Measurements from ENCODE around the gene THBS3. TPM values are rescaled to one million over a fixed set of nuclear protein-coding genes. Genes with fewer than 3 reads are reported as not detected.

THBS3 gene
- total and polyA plus RNA-seq, 9 of the 15 experiments (the other 6 are each of a cell fraction or from before 2014, with no cell fraction given) = 0.59 to 8.3 (median 3.2) TPM

- TF ChIP-seq RBM15 (IDR thresholded peaks at IDR 0.05; ENCODE audit: insufficient read depth, low read length) (no peak), E2F1 (CRISPR knock-in tag; IDR thresholded peaks at IDR 0.05) (peak; percentile 59; the same call in 1 of the 2 replicates), POLR2A (conservative IDR thresholded peaks at IDR 0.05) (peak; percentile 93), CREM (IDR thresholded peaks at IDR 0.05; ENCODE audit: low read depth) (peak; percentile 89), NFIX (CRISPR knock-in tag; IDR thresholded peaks at IDR 0.05; ENCODE audit: low read depth) (no peak), NR2C2 (CRISPR knock-in tag; IDR thresholded peaks at IDR 0.05) (0 out of 2 replicates have a peak, but pooled peaks have one; percentile 37), NR2C2 (tag; IDR thresholded peaks at IDR 0.05) (peak; percentile 64; the same call in 1 of the 2 replicates), ZC3H8 (IDR thresholded peaks at IDR 0.05) (no peak), ID3 (CRISPR knock-in tag; IDR thresholded peaks at IDR 0.05) (no peak), ID3 (tag; IDR thresholded peaks at IDR 0.05) (0 out of 2 replicates have a peak, but pooled peaks have one; percentile 33), ZKSCAN1 (IDR thresholded peaks at IDR 0.05; ENCODE audit: low read depth, low read length) (peak; percentile 51; the same call in 1 of the 2 replicates), PYGO2 (tag; IDR thresholded peaks at IDR 0.05) (no peak), PCBP1 (IDR thresholded peaks at IDR 0.05; ENCODE audit: low read depth, low read length, poor library complexity, severe bottlenecking) (peak; percentile 66), RAD51 (IDR thresholded peaks at IDR 0.05; ENCODE audit: borderline replicate concordance, low read depth) (no peak), ZNF398 (CRISPR knock-in tag; IDR thresholded peaks at IDR 0.05) (no peak)
Observed at GRCh38 chr1:155172732-155173477, 34.8 kb downstream of the THBS3 start, which contains the start of gene KRTCAP2 (continued).
